GM12878 (cell line): ENCODE data around the gene SVBP. TPM values are rescaled to one million over a fixed set of nuclear protein-coding genes. Genes with fewer than 3 reads are reported as not detected.
"Not testable (repeated sequence)": the region's sequence is repeated elsewhere in the genome, so short reads cannot be mapped to it uniquely, and the experiment has no call there.

Source experiments
- ATAC-seq: fragments of 200-7000 bp; cut with Tn5 transposase; 3 replicates; pipeline ENCODE4 v1.9.1; 2020; ENCODE audit warnings: mild to moderate bottlenecking, moderate library complexity
- BruUV-seq: library from RNA; stranded (reverse); fragments of 400-500 nt; replicated peaks from 2 replicates; lab custom pipeline; 2021; lab: Mats Ljungman, UMichigan
- CTCF ChIA-PET: fragments of 300-600 bp; sonication (Branson Sonifier 250); formaldehyde crosslinking; extraction: SDS; loops from one replicate; lab custom pipeline; 2021; ENCODE audit warnings: inconsistent platforms; lab: Yijun Ruan, JAX
- POLR2A ChIA-PET: fragments of 350-600 bp; formaldehyde crosslinking; extraction: SDS; loops from one replicate; lab custom pipeline; 2021; ENCODE audit warnings: inconsistent platforms; lab: Charles Lee
- RAD21 ChIA-PET: fragments of 300-600 bp; sonication (Branson Sonifier 250); formaldehyde crosslinking; loops from one replicate; lab custom pipeline; 2023; ENCODE audit warnings: antibody characterized with exemption; ENCODE audit not compliant: unreplicated experiment; lab: Charles Lee
- SMC1A ChIA-PET: fragments of 300-600 bp; sonication (Branson Sonifier 250); formaldehyde crosslinking; loops from one replicate; lab custom pipeline; 2023; ENCODE audit not compliant: unreplicated experiment, uncharacterized antibody; lab: Charles Lee
- DNase-seq: peaks from one replicate; pipeline ENCODE4 v3.0.0-alpha.2; 2011; ENCODE audit warnings: low read depth, low spot score
- FAIRE-seq: peaks from 3 replicates; lab custom pipeline; 2011; peaks lifted over from hg19 to GRCh38; lab: Jason Lieb, UNC
- H2AFZ ChIP-seq: 2 replicates; pipeline ENCODE4 v1.6.0; 2011; ENCODE audit warnings: low read depth, low read length, control low read depth; ENCODE audit not compliant: control insufficient read depth
- H3K27ac ChIP-seq: 2 replicates; pipeline ENCODE4 v1.5.1; 2011; ENCODE audit warnings: control low read depth; ENCODE audit not compliant: control insufficient read depth, insufficient read depth
- H3K27me3 ChIP-seq, 2 experiments: replicated peaks in 1 of 2; 2 replicates each; pipeline versions ENCODE4 v1.6.0 to v1.6.1; 2011; ENCODE audit warnings: low read length in 1 of 2; ENCODE audit not compliant: control insufficient read depth in 2 of 2, insufficient read depth in 2 of 2
- H3K36me3 ChIP-seq, 2 experiments: 2 replicates each; pipeline ENCODE4 v1.5.1; 2011; ENCODE audit warnings: low read length in 1 of 2; ENCODE audit not compliant: control insufficient read depth in 2 of 2, insufficient read depth in 2 of 2
- H3K4me1 ChIP-seq: 2 replicates; pipeline ENCODE4 v1.6.1; 2011; ENCODE audit warnings: mild to moderate bottlenecking, low read length, moderate library complexity, mixed read lengths; ENCODE audit not compliant: control insufficient read depth, insufficient read depth
- H3K4me2 ChIP-seq: 2 replicates; pipeline ENCODE4 v1.6.0; 2011; ENCODE audit warnings: control low read depth; ENCODE audit not compliant: control insufficient read depth, insufficient read depth
- H3K4me3 ChIP-seq: fragments of 200-600 bp; sonication (generic); 2 replicates; pipeline ENCODE4 v1.5.1; 2016
- H3K79me2 ChIP-seq: 2 replicates; pipeline ENCODE4 v1.6.0; 2011; ENCODE audit warnings: low read length; ENCODE audit not compliant: control insufficient read depth, insufficient read depth
- H3K9ac ChIP-seq: 2 replicates; pipeline ENCODE4 v1.8.0; 2011; ENCODE audit warnings: low read length, control low read depth, mixed read lengths; ENCODE audit not compliant: control insufficient read depth, insufficient read depth
- H3K9me3 ChIP-seq: replicated peaks from 3 replicates; pipeline ENCODE4 v1.5.1; 2011; ENCODE audit warnings: mild to moderate bottlenecking, low read length; ENCODE audit not compliant: control insufficient read depth, insufficient read depth
- H4K20me1 ChIP-seq: 2 replicates; pipeline ENCODE4 v1.6.0; 2011; ENCODE audit not compliant: control insufficient read depth, insufficient read depth
- CTCF ChIP-seq, 3 experiments: IDR thresholded peaks in 2 of 3; conservative IDR thresholded peaks in 1 of 3; 2 replicates each; pipeline ENCODE4 v1.5.1; 2011; ENCODE audit warnings: low read depth in 3 of 3, low read length in 3 of 3, mild to moderate bottlenecking in 3 of 3, control low read depth in 2 of 3, moderate library complexity in 2 of 3, inconsistent platforms in 1 of 3, mixed read lengths in 1 of 3; ENCODE audit not compliant: control insufficient read depth in 2 of 3, insufficient read depth in 1 of 3; ENCODE audit errors: extremely low read depth in 1 of 3
- ESRRA ChIP-seq: IDR thresholded peaks from 2 replicates; pipeline ENCODE4 v1.6.1; 2012; ENCODE audit warnings: mild to moderate bottlenecking, low read length, improper control_type of control experiment
- MYB ChIP-seq: fragments of 150-350 bp; IDR thresholded peaks from 2 replicates; pipeline ENCODE4 v1.6.1; 2014; ENCODE audit warnings: mild to moderate bottlenecking, low read depth, low read length, borderline replicate concordance
- NR2C1 ChIP-seq: fragments of 450-650 bp; IDR thresholded peaks from 2 replicates; pipeline ENCODE4 v1.6.1; 2017; ENCODE audit warnings: antibody characterized with exemption, mild to moderate bottlenecking, moderate library complexity
- PAX8 ChIP-seq: fragments of 450-650 bp; IDR thresholded peaks from 2 replicates; pipeline ENCODE4 v1.6.1; 2017; ENCODE audit warnings: mild to moderate bottlenecking, moderate library complexity
- RAD51 ChIP-seq: fragments of 450-650 bp; IDR thresholded peaks from 2 replicates; pipeline ENCODE4 v1.6.1; 2016; ENCODE audit warnings: moderate library complexity, mild to moderate bottlenecking, inconsistent platforms
- USF1 ChIP-seq: IDR thresholded peaks from 2 replicates; pipeline ENCODE4 v1.6.1; 2011; ENCODE audit warnings: borderline replicate concordance, low read depth, mild to moderate bottlenecking, moderate library complexity, mixed read lengths, low read length; ENCODE audit not compliant: insufficient read depth; ENCODE audit errors: extremely low read length
- YY1 ChIP-seq: IDR thresholded peaks from 2 replicates; pipeline ENCODE4 v1.6.1; 2011; ENCODE audit warnings: low read depth, mild to moderate bottlenecking, low read length
- WGBS: methylation state at CpG from one replicate; pipeline ENCODE4 v1.1.6; 2016; ENCODE audit warnings: low lambda C conversion rate; ENCODE audit not compliant: insufficient replicate concordance, insufficient coverage; ENCODE audit errors: missing lambda C conversion rate; 5-methylcytosine and 5-hydroxymethylcytosine counted together
- in situ Hi-C: fragments of 300-500 bp; cut with MboI; formaldehyde crosslinking; loops from 9 replicates; pipeline ENCODE4 v1.14.3; 2018; ENCODE audit warnings: mixed read lengths
- intact Hi-C: fragments of 100-400 bp; cut with micrococcal nuclease; formaldehyde crosslinking; loops from one replicate; pipeline ENCODE4 v1.14.2; 2022; ENCODE audit not compliant: unreplicated experiment
- polyA plus RNA-seq, 11 experiments: library from polyadenylated mRNA; depleted of rRNA in 4 of 11; unstranded in 6 of 11; stranded (reverse) in 5 of 11; fragments of >200 nt; fragmentation: Nextera tagmentation in 4 of 11; fragmentation: Illumina TruSeq in 1 of 11; extraction: Ambion mirVana in 4 of 11; extraction: Trizol in 1 of 11; gene quantifications; 1 replicate in 1 of 11; 2 replicates in 10 of 11; pipeline versions ENCODE4 v1.2.1 to v1.2.3, GENCODE V29; 2011 to 2016; ENCODE audit warnings: inconsistent platforms in 2 of 11, missing spikeins in 2 of 11, low read depth in 1 of 11
- total RNA-seq, 4 experiments: library from RNA; depleted of rRNA in 3 of 4; stranded (reverse); fragments of >200 nt in 3 of 4; fragmentation: Illumina TruSeq in 1 of 4; extraction: Trizol in 1 of 4; gene quantifications; 2 replicates each; pipeline versions ENCODE4 v1.2.1 to v1.2.3, GENCODE V29; 2013 to 2021
- TF ChIP-seq, protein P1 (sequence below): fragments of 150-350 bp; IDR thresholded peaks from 2 replicates; pipeline ENCODE4 v1.6.1; 2014; ENCODE audit warnings: mild to moderate bottlenecking, low read depth, low read length

SVBP gene
- total and polyA plus RNA-seq, 10 of the 15 experiments (the other 5 are each of a cell fraction or from before 2014, with no cell fraction given), result 12.6 to 29.5 (median 19.8) TPM

GRCh38 chr1:42815941-42816584 lies 1.1 kb downstream of the SVBP start (continued):
- TF ChIP-seq CTCF (IDR thresholded peaks at IDR 0.05 in 2 of 3, conservative IDR thresholded peaks at IDR 0.05 in 1 of 3; ENCODE audit: control insufficient read depth in 2 of 3, extremely low read depth in 1 of 3, insufficient read depth in 1 of 3, low read depth in 3 of 3, low read length in 3 of 3) (no peak), NR2C1 (no peak), RAD51 (no peak), PAX8 (no peak), MYB (no peak), ESRRA (no peak), YY1 (no peak), USF1 (no peak)
- TF ChIP-seq, protein P1, sequence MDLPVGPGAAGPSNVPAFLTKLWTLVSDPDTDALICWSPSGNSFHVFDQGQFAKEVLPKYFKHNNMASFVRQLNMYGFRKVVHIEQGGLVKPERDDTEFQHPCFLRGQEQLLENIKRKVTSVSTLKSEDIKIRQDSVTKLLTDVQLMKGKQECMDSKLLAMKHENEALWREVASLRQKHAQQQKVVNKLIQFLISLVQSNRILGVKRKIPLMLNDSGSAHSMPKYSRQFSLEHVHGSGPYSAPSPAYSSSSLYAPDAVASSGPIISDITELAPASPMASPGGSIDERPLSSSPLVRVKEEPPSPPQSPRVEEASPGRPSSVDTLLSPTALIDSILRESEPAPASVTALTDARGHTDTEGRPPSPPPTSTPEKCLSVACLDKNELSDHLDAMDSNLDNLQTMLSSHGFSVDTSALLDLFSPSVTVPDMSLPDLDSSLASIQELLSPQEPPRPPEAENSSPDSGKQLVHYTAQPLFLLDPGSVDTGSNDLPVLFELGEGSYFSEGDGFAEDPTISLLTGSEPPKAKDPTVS, result no peak
- TF ChIP-seq, all 136 proteins: peak for 0

DNA sequence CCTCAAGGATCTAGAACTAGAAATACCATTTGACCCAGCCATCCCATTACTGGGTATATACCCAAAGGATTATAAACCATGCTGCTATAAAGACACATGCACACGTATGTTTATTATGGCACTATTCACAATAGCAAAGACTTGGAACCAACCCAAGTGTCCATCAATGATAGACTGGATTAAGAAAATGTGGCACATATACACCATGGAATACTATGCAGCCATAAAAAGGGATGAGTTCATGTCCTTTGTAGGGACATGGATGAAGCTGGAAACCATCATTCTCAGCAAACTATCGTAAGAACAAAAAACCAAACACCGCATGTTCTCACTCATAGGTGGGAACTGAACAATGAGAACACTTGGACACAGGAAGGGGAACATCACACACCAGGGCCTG lies 2.4 kb downstream of the SVBP start:
- in situ Hi-C loops, RAD21 ChIA-PET, H3K4me3 ChIP-seq, BruUV-seq, H3K4me2 ChIP-seq, H3K36me3 ChIP-seq, H3K79me2 ChIP-seq, FAIRE-seq, DNase-seq, POLR2A ChIA-PET, H3K27ac ChIP-seq, ATAC-seq, intact Hi-C loops, H4K20me1 ChIP-seq, H3K9ac ChIP-seq, H3K27me3 ChIP-seq, H3K9me3 ChIP-seq, H2AFZ ChIP-seq, H3K4me1 ChIP-seq: not testable (repeated sequence)
- ChIA-PET SMC1A (interaction anchor here (1.7 to 2.1 kb wide), 2 partner anchors 98 to 259 kb away, joined by 7 to 8 read pairs; no protein-coding TSS in a partner anchor), CTCF (interaction anchor here (1.9 to 2.1 kb wide), 2 partner anchors 32 to 258 kb away, joined by 10 to 11 read pairs; partner anchors contain the start of gene ZNF691)
- WGBS, result 100% methylated on average over 1 of the region's 3 CpGs
